GM12878 (cell line): ENCODE results near the gene PRCC. TPM values are rescaled to one million over a fixed set of nuclear protein-coding genes. Genes with fewer than 3 reads are reported as not detected.

Experiments
- ATAC-seq: fragments of 200-7000 bp; cut with Tn5 transposase; 3 replicates; pipeline ENCODE4 v1.9.1; 2020; ENCODE audit warnings: mild to moderate bottlenecking, moderate library complexity
- BruUV-seq: library from RNA; stranded (reverse); fragments of 400-500 nt; replicated peaks from 2 replicates; lab custom pipeline; 2021; lab: Mats Ljungman, UMichigan
- CTCF ChIA-PET: fragments of 300-600 bp; sonication (Branson Sonifier 250); formaldehyde crosslinking; extraction: SDS; loops from one replicate; lab custom pipeline; 2021; ENCODE audit warnings: inconsistent platforms; lab: Yijun Ruan, JAX
- POLR2A ChIA-PET: fragments of 350-600 bp; formaldehyde crosslinking; extraction: SDS; loops from one replicate; lab custom pipeline; 2021; ENCODE audit warnings: inconsistent platforms; lab: Charles Lee
- RAD21 ChIA-PET: fragments of 300-600 bp; sonication (Branson Sonifier 250); formaldehyde crosslinking; loops from one replicate; lab custom pipeline; 2023; ENCODE audit warnings: antibody characterized with exemption; ENCODE audit not compliant: unreplicated experiment; lab: Charles Lee
- SMC1A ChIA-PET: fragments of 300-600 bp; sonication (Branson Sonifier 250); formaldehyde crosslinking; loops from one replicate; lab custom pipeline; 2023; ENCODE audit not compliant: unreplicated experiment, uncharacterized antibody; lab: Charles Lee
- DNase-seq: peaks from one replicate; pipeline ENCODE4 v3.0.0-alpha.2; 2011; ENCODE audit warnings: low read depth, low spot score
- FAIRE-seq: peaks from 3 replicates; lab custom pipeline; 2011; peaks lifted over from hg19 to GRCh38; lab: Jason Lieb, UNC
- H2AFZ ChIP-seq: 2 replicates; pipeline ENCODE4 v1.6.0; 2011; ENCODE audit warnings: low read depth, low read length, control low read depth; ENCODE audit not compliant: control insufficient read depth
- H3K27ac ChIP-seq: 2 replicates; pipeline ENCODE4 v1.5.1; 2011; ENCODE audit warnings: control low read depth; ENCODE audit not compliant: control insufficient read depth, insufficient read depth
- H3K27me3 ChIP-seq, 2 experiments: replicated peaks in 1 of 2; 2 replicates each; pipeline versions ENCODE4 v1.6.0 to v1.6.1; 2011; ENCODE audit warnings: low read length in 1 of 2; ENCODE audit not compliant: control insufficient read depth in 2 of 2, insufficient read depth in 2 of 2
- H3K36me3 ChIP-seq, 2 experiments: 2 replicates each; pipeline ENCODE4 v1.5.1; 2011; ENCODE audit warnings: low read length in 1 of 2; ENCODE audit not compliant: control insufficient read depth in 2 of 2, insufficient read depth in 2 of 2
- H3K4me1 ChIP-seq: 2 replicates; pipeline ENCODE4 v1.6.1; 2011; ENCODE audit warnings: mild to moderate bottlenecking, low read length, moderate library complexity, mixed read lengths; ENCODE audit not compliant: control insufficient read depth, insufficient read depth
- H3K4me2 ChIP-seq: 2 replicates; pipeline ENCODE4 v1.6.0; 2011; ENCODE audit warnings: control low read depth; ENCODE audit not compliant: control insufficient read depth, insufficient read depth
- H3K4me3 ChIP-seq: fragments of 200-600 bp; sonication (generic); 2 replicates; pipeline ENCODE4 v1.5.1; 2016
- H3K79me2 ChIP-seq: 2 replicates; pipeline ENCODE4 v1.6.0; 2011; ENCODE audit warnings: low read length; ENCODE audit not compliant: control insufficient read depth, insufficient read depth
- H3K9ac ChIP-seq: 2 replicates; pipeline ENCODE4 v1.8.0; 2011; ENCODE audit warnings: low read length, control low read depth, mixed read lengths; ENCODE audit not compliant: control insufficient read depth, insufficient read depth
- H3K9me3 ChIP-seq: replicated peaks from 3 replicates; pipeline ENCODE4 v1.5.1; 2011; ENCODE audit warnings: mild to moderate bottlenecking, low read length; ENCODE audit not compliant: control insufficient read depth, insufficient read depth
- H4K20me1 ChIP-seq: 2 replicates; pipeline ENCODE4 v1.6.0; 2011; ENCODE audit not compliant: control insufficient read depth, insufficient read depth
- CBX3 ChIP-seq: fragments of 200-600 bp; sonication (generic); IDR thresholded peaks from 2 replicates; pipeline ENCODE4 v1.6.1; 2016; ENCODE audit warnings: low read depth, borderline replicate concordance
- GATAD2B ChIP-seq: fragments of 450-650 bp; conservative IDR thresholded peaks from 2 replicates; pipeline ENCODE4 v1.6.1; 2017; ENCODE audit warnings: low read depth, mild to moderate bottlenecking, moderate library complexity
- LARP7 ChIP-seq: fragments of 450-650 bp; IDR thresholded peaks from 2 replicates; pipeline ENCODE4 v1.6.1; 2017; ENCODE audit warnings: mild to moderate bottlenecking
- NFXL1 ChIP-seq: fragments of 450-650 bp; IDR thresholded peaks from 2 replicates; pipeline ENCODE4 v1.6.1; 2017; ENCODE audit warnings: antibody characterized with exemption, mild to moderate bottlenecking, borderline replicate concordance
- SP1 ChIP-seq: IDR thresholded peaks from one replicate; pipeline ENCODE4 v1.6.1; 2011; ENCODE audit warnings: low read depth, low read length
- TCF12 ChIP-seq: IDR thresholded peaks from 2 replicates; pipeline ENCODE4 v1.6.1; 2011; ENCODE audit warnings: low read depth, mild to moderate bottlenecking, low read length
- TCF7 ChIP-seq: IDR thresholded peaks from 2 replicates; pipeline ENCODE4 v1.6.1; 2014; ENCODE audit warnings: antibody characterized with exemption, borderline replicate concordance
- YY1 ChIP-seq: IDR thresholded peaks from 2 replicates; pipeline ENCODE4 v1.6.1; 2011; ENCODE audit warnings: low read depth, mild to moderate bottlenecking, low read length
- ZNF217 ChIP-seq: fragments of 450-650 bp; IDR thresholded peaks from 2 replicates; pipeline ENCODE4 v1.6.1; 2017; ENCODE audit warnings: antibody characterized with exemption, mild to moderate bottlenecking
- WGBS: methylation state at CpG from one replicate; pipeline ENCODE4 v1.1.6; 2016; ENCODE audit warnings: low lambda C conversion rate; ENCODE audit not compliant: insufficient replicate concordance, insufficient coverage; ENCODE audit errors: missing lambda C conversion rate; 5-methylcytosine and 5-hydroxymethylcytosine counted together
- in situ Hi-C: fragments of 300-500 bp; cut with MboI; formaldehyde crosslinking; loops from 9 replicates; pipeline ENCODE4 v1.14.3; 2018; ENCODE audit warnings: mixed read lengths
- intact Hi-C: fragments of 100-400 bp; cut with micrococcal nuclease; formaldehyde crosslinking; loops from one replicate; pipeline ENCODE4 v1.14.2; 2022; ENCODE audit not compliant: unreplicated experiment
- polyA plus RNA-seq, 11 experiments: library from polyadenylated mRNA; depleted of rRNA in 4 of 11; unstranded in 6 of 11; stranded (reverse) in 5 of 11; fragments of >200 nt; fragmentation: Nextera tagmentation in 4 of 11; fragmentation: Illumina TruSeq in 1 of 11; extraction: Ambion mirVana in 4 of 11; extraction: Trizol in 1 of 11; gene quantifications; 1 replicate in 1 of 11; 2 replicates in 10 of 11; pipeline versions ENCODE4 v1.2.1 to v1.2.3, GENCODE V29; 2011 to 2016; ENCODE audit warnings: inconsistent platforms in 2 of 11, missing spikeins in 2 of 11, low read depth in 1 of 11
- total RNA-seq, 4 experiments: library from RNA; depleted of rRNA in 3 of 4; stranded (reverse); fragments of >200 nt in 3 of 4; fragmentation: Illumina TruSeq in 1 of 4; extraction: Trizol in 1 of 4; gene quantifications; 2 replicates each; pipeline versions ENCODE4 v1.2.1 to v1.2.3, GENCODE V29; 2013 to 2021
- TF ChIP-seq, protein P1 (sequence below): IDR thresholded peaks from 2 replicates; pipeline ENCODE4 v1.6.1; 2012; ENCODE audit warnings: low read depth, low read length, improper control_type of control experiment
- TF ChIP-seq, protein P2 (sequence below): fragments of 450-650 bp; IDR thresholded peaks from 2 replicates; pipeline ENCODE4 v1.6.1; 2017; ENCODE audit warnings: antibody characterized with exemption, mild to moderate bottlenecking, moderate library complexity
- TF ChIP-seq, protein P3 (sequence below): IDR thresholded peaks from 2 replicates; pipeline ENCODE4 v1.6.1; 2012; ENCODE audit warnings: low read depth, low read length, improper control_type of control experiment

Gene PRCC
- total and polyA plus RNA-seq, 10 of the 15 experiments (the other 5 are each of a cell fraction or from before 2014, with no cell fraction given), result 23.8 to 132 (median 63.1) TPM

DNA sequence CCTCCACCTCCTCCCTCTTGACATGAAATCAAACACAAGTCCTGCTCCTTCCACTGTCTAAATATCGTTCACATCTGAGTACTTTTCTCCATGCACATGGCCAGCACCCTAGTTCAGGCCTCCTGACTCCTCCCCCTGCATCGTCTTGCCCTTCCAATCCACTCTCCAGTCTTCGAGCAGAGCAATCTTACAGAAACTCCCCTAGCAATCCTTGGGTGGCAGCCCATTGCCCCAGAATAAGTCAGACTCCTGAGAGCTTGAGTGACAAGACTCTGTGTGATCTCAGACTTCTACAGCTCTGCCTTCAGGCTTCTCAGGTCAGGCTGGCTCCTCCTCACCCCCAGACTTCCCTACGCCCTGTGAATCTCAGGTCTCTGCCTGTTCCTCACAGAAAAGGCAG is 43.8 kb downstream of the PRCC start:
- Histone ChIP-seq H3K4me1 (peaks cover 21% of the 10 kb centered on the region), H3K4me3 (no peak overlapping the region), H3K9ac (no peak overlapping the region), H3K27me3 (no peaks in the 10 kb centered on the region), H3K36me3 (no peaks in the 10 kb centered on the region; a peak in 1 of 4 replicates), H3K79me2 (no peaks in the 10 kb centered on the region), H3K9me3 (no peaks in the 10 kb centered on the region), H4K20me1 (no peaks in the 10 kb centered on the region), H2AFZ (no peak overlapping the region), H3K27ac (no peak overlapping the region), H3K4me2 (no peak overlapping the region)
- no peak for DNase-seq
- intact Hi-C loops, result no loop called here
- in situ Hi-C loops, result no loop called here
- ATAC-seq, result no peak
- no peak for FAIRE-seq
- SMC1A ChIA-PET, result interaction anchor here (1.2 to 2.2 kb wide), 2 partner anchors 23 to 85 kb away, joined by 3 to 6 read pairs; no protein-coding TSS in a partner anchor
- CTCF ChIA-PET, result interaction anchor here (0.9 to 8.5 kb wide), 6 partner anchors 12 to 121 kb away, joined by 3 to 60 read pairs (median 24); partner anchors contain the start of genes INSRR and NTRK1
- RAD21 ChIA-PET, result no interaction called here
- WGBS, result 52% methylated on average over 4 of the region's 4 CpGs
- POLR2A ChIA-PET, result interaction anchor here (0.6 kb wide), 1 partner anchor 77 kb away, joined by 3 read pairs; no protein-coding TSS in a partner anchor
- BruUV-seq, result no TSS peak
- TF ChIP-seq TCF7 (no peak), CBX3 (no peak), YY1 (no peak), SP1 (no peak), NFXL1 (no peak), ZNF217 (no peak), TCF12 (no peak), LARP7 (no peak), GATAD2B (no peak)
- TF ChIP-seq, protein P1, sequence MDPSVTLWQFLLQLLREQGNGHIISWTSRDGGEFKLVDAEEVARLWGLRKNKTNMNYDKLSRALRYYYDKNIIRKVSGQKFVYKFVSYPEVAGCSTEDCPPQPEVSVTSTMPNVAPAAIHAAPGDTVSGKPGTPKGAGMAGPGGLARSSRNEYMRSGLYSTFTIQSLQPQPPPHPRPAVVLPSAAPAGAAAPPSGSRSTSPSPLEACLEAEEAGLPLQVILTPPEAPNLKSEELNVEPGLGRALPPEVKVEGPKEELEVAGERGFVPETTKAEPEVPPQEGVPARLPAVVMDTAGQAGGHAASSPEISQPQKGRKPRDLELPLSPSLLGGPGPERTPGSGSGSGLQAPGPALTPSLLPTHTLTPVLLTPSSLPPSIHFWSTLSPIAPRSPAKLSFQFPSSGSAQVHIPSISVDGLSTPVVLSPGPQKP, result no peak
- TF ChIP-seq, protein P2, sequence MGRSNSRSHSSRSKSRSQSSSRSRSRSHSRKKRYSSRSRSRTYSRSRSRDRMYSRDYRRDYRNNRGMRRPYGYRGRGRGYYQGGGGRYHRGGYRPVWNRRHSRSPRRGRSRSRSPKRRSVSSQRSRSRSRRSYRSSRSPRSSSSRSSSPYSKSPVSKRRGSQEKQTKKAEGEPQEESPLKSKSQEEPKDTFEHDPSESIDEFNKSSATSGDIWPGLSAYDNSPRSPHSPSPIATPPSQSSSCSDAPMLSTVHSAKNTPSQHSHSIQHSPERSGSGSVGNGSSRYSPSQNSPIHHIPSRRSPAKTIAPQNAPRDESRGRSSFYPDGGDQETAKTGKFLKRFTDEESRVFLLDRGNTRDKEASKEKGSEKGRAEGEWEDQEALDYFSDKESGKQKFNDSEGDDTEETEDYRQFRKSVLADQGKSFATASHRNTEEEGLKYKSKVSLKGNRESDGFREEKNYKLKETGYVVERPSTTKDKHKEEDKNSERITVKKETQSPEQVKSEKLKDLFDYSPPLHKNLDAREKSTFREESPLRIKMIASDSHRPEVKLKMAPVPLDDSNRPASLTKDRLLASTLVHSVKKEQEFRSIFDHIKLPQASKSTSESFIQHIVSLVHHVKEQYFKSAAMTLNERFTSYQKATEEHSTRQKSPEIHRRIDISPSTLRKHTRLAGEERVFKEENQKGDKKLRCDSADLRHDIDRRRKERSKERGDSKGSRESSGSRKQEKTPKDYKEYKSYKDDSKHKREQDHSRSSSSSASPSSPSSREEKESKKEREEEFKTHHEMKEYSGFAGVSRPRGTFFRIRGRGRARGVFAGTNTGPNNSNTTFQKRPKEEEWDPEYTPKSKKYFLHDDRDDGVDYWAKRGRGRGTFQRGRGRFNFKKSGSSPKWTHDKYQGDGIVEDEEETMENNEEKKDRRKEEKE, result no peak
- TF ChIP-seq, protein P3, sequence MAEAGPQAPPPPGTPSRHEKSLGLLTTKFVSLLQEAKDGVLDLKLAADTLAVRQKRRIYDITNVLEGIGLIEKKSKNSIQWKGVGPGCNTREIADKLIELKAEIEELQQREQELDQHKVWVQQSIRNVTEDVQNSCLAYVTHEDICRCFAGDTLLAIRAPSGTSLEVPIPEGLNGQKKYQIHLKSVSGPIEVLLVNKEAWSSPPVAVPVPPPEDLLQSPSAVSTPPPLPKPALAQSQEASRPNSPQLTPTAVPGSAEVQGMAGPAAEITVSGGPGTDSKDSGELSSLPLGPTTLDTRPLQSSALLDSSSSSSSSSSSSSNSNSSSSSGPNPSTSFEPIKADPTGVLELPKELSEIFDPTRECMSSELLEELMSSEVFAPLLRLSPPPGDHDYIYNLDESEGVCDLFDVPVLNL, result no peak
